Hematopoietic multipotent progenitor cell (in vitro differentiated cells): ENCODE measurements around the gene TRIM6. TPM values are rescaled to one million over a fixed set of nuclear protein-coding genes. Genes with fewer than 3 reads are reported as not detected.

ENCODE experiments used
- DNase-seq, 3 donors: peaks; one replicate each; pipeline ENCODE4 v3.0.0-alpha.2; 2011 to 2015; ENCODE audit warnings: low read depth in 2 of 3, low spot score in 2 of 3
- total RNA-seq: library from RNA; depleted of rRNA; stranded (reverse); fragments of >200 nt; gene quantifications from one replicate; pipeline ENCODE4 v1.2.3, GENCODE V29; 2012

The TRIM6 gene
- total RNA-seq, 1 donor: 2.4 TPM

DNA sequence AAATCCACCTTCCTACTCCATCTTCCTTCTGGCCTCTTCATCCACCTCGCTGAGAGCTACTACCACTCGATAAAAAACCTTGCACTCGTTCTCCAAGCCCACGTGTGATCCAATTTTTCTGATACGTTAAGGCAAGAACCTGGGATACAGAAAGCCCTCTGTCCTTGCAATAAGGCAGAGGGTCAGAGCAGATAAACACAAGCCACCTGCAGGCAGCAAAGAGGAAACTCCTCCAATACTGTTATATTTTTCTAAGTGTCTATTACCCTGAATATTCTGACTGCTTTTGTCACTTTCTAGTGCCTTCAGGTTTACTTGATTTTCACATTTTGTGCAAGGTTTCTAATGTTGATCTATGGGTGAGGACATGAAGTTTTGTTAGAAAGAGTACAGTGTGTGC, 61.9 kb downstream of the TRIM6 start:
- no peak for DNase-seq

Other genes with a start within 250 kb of the TRIM6 start
- gene OR51B6, start 245.1 kb upstream of the TRIM6 start, total RNA-seq: not detected
- not detected for gene OR51M1, start 212.8 kb upstream of the TRIM6 start, total RNA-seq
- not detected for gene OR51Q1, start 174.5 kb upstream of the TRIM6 start, total RNA-seq
- gene OR51I1, start 155.1 kb upstream of the TRIM6 start, total RNA-seq: 1.3 TPM
- gene OR51I2, start 147.3 kb upstream of the TRIM6 start, total RNA-seq: under 0.01 TPM
- gene OR52D1, start 108.0 kb upstream of the TRIM6 start, total RNA-seq: not detected
- 0.81 TPM for gene UBQLN3, start 86.7 kb upstream of the TRIM6 start, total RNA-seq
- gene UBQLNL, start 79.9 kb upstream of the TRIM6 start, total RNA-seq: 0.81 TPM
- 4.3 TPM for gene OR52H1, start 48.1 kb upstream of the TRIM6 start, total RNA-seq
- gene OR52B6, start 15.8 kb upstream of the TRIM6 start, total RNA-seq: under 0.01 TPM
- gene TRIM34, start 28.4 kb downstream of the TRIM6 start, total RNA-seq: 12.7 TPM
- 25.9 TPM for gene TRIM5, start 88.4 kb downstream of the TRIM6 start, total RNA-seq
- 74.6 TPM for gene TRIM22, start 93.2 kb downstream of the TRIM6 start, total RNA-seq
- gene OR56B1, start 139.8 kb downstream of the TRIM6 start, total RNA-seq: 0.27 TPM
- gene OR52N4, start 157.6 kb downstream of the TRIM6 start, total RNA-seq: 1.3 TPM
- 0.81 TPM for gene OR52N5, start 186.7 kb downstream of the TRIM6 start, total RNA-seq
- 0.54 TPM for gene OR52N1, start 194.6 kb downstream of the TRIM6 start, total RNA-seq
- gene OR52N2, start 212.3 kb downstream of the TRIM6 start, total RNA-seq: 1.1 TPM
- not detected for gene OR52E6, start 245.3 kb downstream of the TRIM6 start, total RNA-seq